ENCODE results near the gene EIF4EBP3.

The EIF4EBP3 gene

GRCh38 chr5:140558542-140558941, 11.1 kb downstream of the EIF4EBP3 start:
- no peak for DNase-seq
- Histone ChIP-seq H3K9me3 (no peaks in the 10 kb centered on the region), H3K27me3 (no peaks in the 10 kb centered on the region), H3K4me1 (peaks cover 13% of the 10 kb centered on the region; the same call in 1 of the 2 replicates), H3K4me3 (ENCODE audit: low read depth, low read length) (no peak overlapping the region), H3K36me3 (no peaks in the 10 kb centered on the region; the same call in 1 of the 2 replicates)
- TF ChIP-seq, protein P1, sequence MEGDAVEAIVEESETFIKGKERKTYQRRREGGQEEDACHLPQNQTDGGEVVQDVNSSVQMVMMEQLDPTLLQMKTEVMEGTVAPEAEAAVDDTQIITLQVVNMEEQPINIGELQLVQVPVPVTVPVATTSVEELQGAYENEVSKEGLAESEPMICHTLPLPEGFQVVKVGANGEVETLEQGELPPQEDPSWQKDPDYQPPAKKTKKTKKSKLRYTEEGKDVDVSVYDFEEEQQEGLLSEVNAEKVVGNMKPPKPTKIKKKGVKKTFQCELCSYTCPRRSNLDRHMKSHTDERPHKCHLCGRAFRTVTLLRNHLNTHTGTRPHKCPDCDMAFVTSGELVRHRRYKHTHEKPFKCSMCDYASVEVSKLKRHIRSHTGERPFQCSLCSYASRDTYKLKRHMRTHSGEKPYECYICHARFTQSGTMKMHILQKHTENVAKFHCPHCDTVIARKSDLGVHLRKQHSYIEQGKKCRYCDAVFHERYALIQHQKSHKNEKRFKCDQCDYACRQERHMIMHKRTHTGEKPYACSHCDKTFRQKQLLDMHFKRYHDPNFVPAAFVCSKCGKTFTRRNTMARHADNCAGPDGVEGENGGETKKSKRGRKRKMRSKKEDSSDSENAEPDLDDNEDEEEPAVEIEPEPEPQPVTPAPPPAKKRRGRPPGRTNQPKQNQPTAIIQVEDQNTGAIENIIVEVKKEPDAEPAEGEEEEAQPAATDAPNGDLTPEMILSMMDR (IDR thresholded peaks at IDR 0.05; ENCODE audit: low read depth, low read length), result no peak

GRCh38 chr5:140560227-140560626, 12.8 kb downstream of the EIF4EBP3 start:
- peaks cover 15% of the 10 kb centered on the region; the same call in 1 of the 2 replicates for H3K4me1 ChIP-seq
- no peaks in the 10 kb centered on the region for H3K27me3 ChIP-seq
- no peak overlapping the region for H3K4me3 ChIP-seq (ENCODE audit: low read depth, low read length)
- H3K36me3 ChIP-seq, result no peaks in the 10 kb centered on the region; the same call in 1 of the 2 replicates
- TF ChIP-seq, protein P1 (IDR thresholded peaks at IDR 0.05; ENCODE audit: low read depth, low read length), result no peak
- H3K9me3 ChIP-seq, result no peaks in the 10 kb centered on the region
- no peak for DNase-seq

DNA sequence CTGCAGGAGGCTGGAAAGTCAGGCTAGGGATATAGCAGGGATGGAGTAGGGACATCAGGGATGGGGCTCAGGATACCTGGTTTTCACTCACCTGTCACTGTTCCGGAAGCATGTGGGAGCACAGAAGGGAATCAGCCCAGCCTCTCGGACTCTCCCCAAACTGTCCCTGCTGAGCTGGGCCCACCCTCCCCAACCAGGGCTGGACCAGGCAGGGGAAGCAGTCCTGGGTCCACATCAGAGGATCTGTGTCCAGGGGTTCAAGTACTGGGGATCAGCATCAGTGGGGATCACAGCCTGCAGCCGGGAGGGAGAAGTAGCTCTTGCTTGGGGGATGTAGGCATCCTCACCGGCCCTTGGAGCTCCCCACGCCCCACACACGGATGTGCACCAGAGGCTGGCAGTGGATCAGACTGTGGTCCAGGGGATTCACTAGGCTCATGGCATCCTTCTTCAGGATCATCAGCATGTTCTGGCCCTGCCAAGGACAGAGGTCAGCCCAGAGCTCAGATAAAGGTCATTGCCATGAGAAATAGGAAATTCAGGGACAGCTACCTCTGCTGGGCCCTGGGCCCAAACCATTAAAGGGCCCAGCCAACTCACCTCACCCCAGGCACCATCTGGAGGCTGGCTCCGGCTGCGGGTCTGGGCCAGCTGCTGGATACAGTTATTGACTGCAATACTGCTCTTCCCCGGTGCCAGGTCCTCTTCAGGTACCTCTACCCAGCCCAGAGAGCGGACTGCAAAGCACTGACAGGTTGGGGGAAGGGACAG, 14.5 kb downstream of the EIF4EBP3 start:
- Histone ChIP-seq H3K27me3 (no peaks in the 10 kb centered on the region), H3K4me3 (ENCODE audit: low read depth, low read length) (no peak overlapping the region), H3K36me3 (peaks cover 7% of the 10 kb centered on the region), H3K4me1 (peaks cover 7% of the 10 kb centered on the region; the same call in 1 of the 2 replicates), H3K9me3 (no peaks in the 10 kb centered on the region)
- no peak for DNase-seq
- TF ChIP-seq, protein P1 (IDR thresholded peaks at IDR 0.05; ENCODE audit: low read depth, low read length), result no peak

DNA sequence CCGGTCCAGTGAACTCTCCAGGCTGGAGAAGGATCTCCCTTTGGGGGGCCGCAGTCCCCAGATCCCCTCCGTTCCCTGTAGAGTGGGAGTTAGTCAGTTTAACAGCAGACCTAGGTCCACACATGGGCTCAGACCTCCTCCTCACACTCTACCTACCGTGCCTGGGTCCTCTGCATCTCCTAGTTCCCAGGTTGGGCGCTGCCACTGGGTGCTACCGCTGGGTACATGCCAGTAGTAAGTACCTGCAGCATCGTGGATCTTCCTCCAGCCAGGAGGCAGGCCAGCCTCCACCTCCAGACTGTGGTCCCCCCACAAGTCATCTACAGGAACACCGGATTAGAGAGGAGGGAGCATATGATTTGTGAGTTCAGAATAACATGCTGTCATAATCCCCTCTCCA, 16.1 kb downstream of the EIF4EBP3 start:
- Histone ChIP-seq H3K27me3 (no peaks in the 10 kb centered on the region), H3K4me1 (0 out of 2 replicates have a peak, but pooled peaks cover 4% of the 10 kb centered on the region), H3K36me3 (peaks cover 17% of the 10 kb centered on the region), H3K9me3 (no peaks in the 10 kb centered on the region), H3K4me3 (ENCODE audit: low read depth, low read length) (peak overlapping the region; percentile 91)
- TF ChIP-seq, protein P1 (IDR thresholded peaks at IDR 0.05; ENCODE audit: low read depth, low read length), result no peak
- DNase-seq, result no peak

GRCh38 chr5:140564196-140565023, 16.9 kb downstream of the EIF4EBP3 start, which contains the start of the genes APBB3 and SLC35A4:
Gene APBB3 (minus strand): TSS chr5:140564598. CDS start chr5:140564245, 353 bp downstream.
Gene SLC35A4 (plus strand): TSS chr5:140564828. CDS start chr5:140567170, 2,342 bp downstream.
- DNase-seq, result peak; percentile 96
- TF ChIP-seq, protein P1 (IDR thresholded peaks at IDR 0.05; ENCODE audit: low read depth, low read length), result no peak
- H3K4me1 ChIP-seq, result 0 out of 2 replicates have a peak, but pooled peaks cover 4% of the 10 kb centered on the region
- no peaks in the 10 kb centered on the region for H3K27me3 ChIP-seq
- H3K4me3 ChIP-seq (ENCODE audit: low read depth, low read length), result peak within 1 kb of the TSS; percentile 91
- H3K36me3 ChIP-seq, result peaks cover 17% of the 10 kb centered on the region
- H3K9me3 ChIP-seq, result no peaks in the 10 kb centered on the region
